ENCODE results near the gene SDC4. TPM values are rescaled to one million over a fixed set of nuclear protein-coding genes. Genes with fewer than 3 reads are reported as not detected.

Gene SDC4
- total RNA-seq, 1 donor from 2014 or later, result 62.6 TPM

- no peaks in the 10 kb centered on the region for H3K9me3 ChIP-seq
- peaks cover 0 to 11% of the 10 kb centered on the region in 2 donors for H3K36me3 ChIP-seq
- DNase-seq (ENCODE audit: extremely low spot score in 2 of 2), result peak in 1 of 2 donors; percentile 74
- no peak overlapping the region for H3K4me3 ChIP-seq
- H3K27me3 ChIP-seq, result no peaks in the 10 kb centered on the region
- peaks cover 16% of the 10 kb centered on the region for H3K4me1 ChIP-seq
- intact Hi-C loops (cut with DNase I), result loop anchor here (5.0 kb wide), 1 partner anchor 60 kb away; no protein-coding TSS in a partner anchor
- TF ChIP-seq POLR2A (IDR thresholded peaks at IDR 0.05) (no peak), CTCF (IDR thresholded peaks at IDR 0.05) (no peak), POLR2AphosphoS5 (IDR thresholded peaks at IDR 0.05; ENCODE audit: insufficient read depth in 1 of 2, low read depth in 1 of 2) (no peak)
- H3K27ac ChIP-seq, result peak overlapping the region; percentile 83
Measured at GRCh38 chr20:45372241-45372640, 24.0 kb upstream of the SDC4 start.

- Histone ChIP-seq H3K9me3 (no peaks in the 10 kb centered on the region), H3K4me3 (no peak overlapping the region), H3K27me3 (no peaks in the 10 kb centered on the region), H3K4me1 (peaks cover 18% of the 10 kb centered on the region), H3K36me3 (peaks cover 0 to 27% of the 10 kb centered on the region in 2 donors), H3K27ac (no peak overlapping the region)
- TF ChIP-seq POLR2A (IDR thresholded peaks at IDR 0.05) (no peak), POLR2AphosphoS5 (IDR thresholded peaks at IDR 0.05; ENCODE audit: insufficient read depth in 1 of 2, low read depth in 1 of 2) (no peak), CTCF (IDR thresholded peaks at IDR 0.05) (no peak)
- intact Hi-C loops (cut with DNase I), result loop anchor here (5.0 kb wide), 1 partner anchor 62 kb away; no protein-coding TSS in a partner anchor
- DNase-seq (ENCODE audit: extremely low spot score in 2 of 2), result peak in 1 of 2 donors; percentile 70
Measured at GRCh38 chr20:45370571-45371160, 22.4 kb upstream of the SDC4 start.

GRCh38 chr20:45368221-45368980 is 20.2 kb upstream of the SDC4 start:
- H3K4me1 ChIP-seq, result peaks cover 36% of the 10 kb centered on the region
- no peaks in the 10 kb centered on the region for H3K27me3 ChIP-seq
- peaks cover 0 to 31% of the 10 kb centered on the region in 2 donors for H3K36me3 ChIP-seq
- H3K27ac ChIP-seq, result no peak overlapping the region
- intact Hi-C loops (cut with DNase I), result loop anchor here (10.0 kb wide), 1 partner anchor 406 kb away; no protein-coding TSS in a partner anchor
- no peaks in the 10 kb centered on the region for H3K9me3 ChIP-seq
- H3K4me3 ChIP-seq, result no peak overlapping the region
- no peak for TF ChIP-seq CTCF (IDR thresholded peaks at IDR 0.05)
- TF ChIP-seq POLR2AphosphoS5 (IDR thresholded peaks at IDR 0.05; ENCODE audit: insufficient read depth in 1 of 2, low read depth in 1 of 2), result no peak
- no peak for TF ChIP-seq POLR2A (IDR thresholded peaks at IDR 0.05)
- peak in 1 of 2 donors; percentile 71 for DNase-seq (ENCODE audit: extremely low spot score in 2 of 2)

- DNase-seq (ENCODE audit: extremely low spot score in 2 of 2), result peak in 1 of 2 donors; percentile 54
- Histone ChIP-seq H3K27me3 (no peaks in the 10 kb centered on the region), H3K9me3 (no peaks in the 10 kb centered on the region), H3K4me1 (peaks cover 30% of the 10 kb centered on the region), H3K4me3 (no peak overlapping the region), H3K27ac (no peak overlapping the region), H3K36me3 (peaks cover 0 to 31% of the 10 kb centered on the region in 2 donors)
- TF ChIP-seq POLR2A (IDR thresholded peaks at IDR 0.05) (no peak), CTCF (IDR thresholded peaks at IDR 0.05) (no peak), POLR2AphosphoS5 (IDR thresholded peaks at IDR 0.05; ENCODE audit: insufficient read depth in 1 of 2, low read depth in 1 of 2) (no peak)
- intact Hi-C loops (cut with DNase I), result loop anchor here (10.0 kb wide), 1 partner anchor 408 kb away; no protein-coding TSS in a partner anchor
Measured at GRCh38 chr20:45367126-45367525, 18.9 kb upstream of the SDC4 start.

All from vagina (tissue), 2 donors.